Aorta (tissue), 5 donors: ENCODE results near the gene STXBP4. TPM values are rescaled to one million over a fixed set of nuclear protein-coding genes. Genes with fewer than 3 reads are reported as not detected.

ENCODE experiments used
- ATAC-seq: fragments of 200-7000 bp; cut with Tn5 transposase; one replicate; pipeline ENCODE4 v1.9.1; 2022; ENCODE audit warnings: moderate library complexity; ENCODE audit not compliant: low FRiP score
- DNase-seq, 2 donors: peaks; one replicate each; pipeline ENCODE4 v3.0.0-alpha.2; 2020
- H3K27ac ChIP-seq, 2 donors: one replicate each; pipeline ENCODE4 v1.5.1; 2013; ENCODE audit warnings: low read length in 2 of 2, mild to moderate bottlenecking in 2 of 2, moderate library complexity in 2 of 2, control low read depth in 1 of 2, inconsistent platforms in 1 of 2, low read depth in 1 of 2
- H3K27me3 ChIP-seq, 2 donors: one replicate each; pipeline ENCODE4 v1.6.1; 2013; ENCODE audit warnings: control low read depth in 1 of 2, low read length in 1 of 2, mild to moderate bottlenecking in 1 of 2, moderate library complexity in 1 of 2; ENCODE audit not compliant: insufficient read depth in 2 of 2, control insufficient read depth in 1 of 2
- H3K36me3 ChIP-seq, 2 donors: one replicate each; pipeline ENCODE4 v1.6.1; 2013; ENCODE audit warnings: control low read depth in 1 of 2, low read length in 1 of 2, mild to moderate bottlenecking in 1 of 2; ENCODE audit not compliant: insufficient read depth in 2 of 2, control insufficient read depth in 1 of 2
- H3K4me1 ChIP-seq, 2 donors: one replicate each; pipeline ENCODE4 v1.6.1; 2013; ENCODE audit warnings: low read length in 2 of 2, control low read depth in 1 of 2, mild to moderate bottlenecking in 1 of 2, moderate library complexity in 1 of 2; ENCODE audit not compliant: insufficient read depth in 2 of 2, control insufficient read depth in 1 of 2
- H3K4me3 ChIP-seq, 2 donors: one replicate each; pipeline ENCODE4 v1.5.1; 2013; ENCODE audit warnings: low read length in 2 of 2, control low read depth in 1 of 2, mild to moderate bottlenecking in 1 of 2
- H3K9me3 ChIP-seq: one replicate; pipeline ENCODE4 v1.6.1; 2013; ENCODE audit warnings: mild to moderate bottlenecking, low read length; ENCODE audit not compliant: control insufficient read depth
- WGBS, 2 donors: extraction: QIAGEN DNeasy Blood & Tissue Kit; methylation state at CpG; one replicate each; pipeline ENCODE4 v1.1.7; 2013; 5-methylcytosine and 5-hydroxymethylcytosine counted together
- intact Hi-C, 2 donors: fragments of 100-400 bp; cut with DNase I; formaldehyde crosslinking; loops; one replicate each; pipeline versions ENCODE4 v1.14.2 to v1.15.0; 2022
- polyA plus RNA-seq, 2 donors: library from polyadenylated mRNA; stranded (reverse); fragments of 200-250 nt; gene quantifications; one replicate each; pipeline ENCODE4 v1.2.3, GENCODE V29; 2013
- total RNA-seq, 2 donors: library from RNA; stranded (reverse); fragmentation: NEBNext Ultra II Directional; extraction: Animal tissue kit (Norgen Biotek cat#: 25700); gene quantifications; one replicate each; pipeline ENCODE4 v1.2.1, GENCODE V29; 2021
- donor health status: healthy with polysubstance abuse.
- donor health status: Bipolar disorder and iron deficiency.
- donor health status: DM: no; HTN: no; CAD: no.
- donor health status: DM: no; HTN: no; CAD: no.
- donor health status: DM: yes; HTN: yes; CAD: no.

STXBP4 gene
- total and polyA plus RNA-seq, 4 donors = 0.75 to 21.5 (median 12.2) TPM

GRCh38 chr17:55122114-55122513 is 153.5 kb downstream of the STXBP4 start:
- 87 to 88% methylated on average over 2 of the region's 2 CpGs for WGBS, 2 donors
- ATAC-seq = no peak

GRCh38 chr17:55124730-55125360 is 156.3 kb downstream of the STXBP4 start:
- Histone ChIP-seq H3K4me1 (no peaks in the 10 kb centered on the region), H3K4me3 (no peak overlapping the region), H3K27ac (no peak overlapping the region), H3K27me3 (no peaks in the 10 kb centered on the region), H3K36me3 (no peaks in the 10 kb centered on the region), H3K9me3 (no peaks in the 10 kb centered on the region)
- DNase-seq (no peak), ATAC-seq (no peak)
- 86 to 89% methylated on average over 3 of the region's 3 CpGs for WGBS, 2 donors
- intact Hi-C loops = no loop called here

More at GRCh38 chr17:55122114-55122513, 153.5 kb downstream of the STXBP4 start:
- intact Hi-C loops = no loop called here
- DNase-seq = no peak
- H3K27me3 ChIP-seq = no peaks in the 10 kb centered on the region
- H3K4me3 ChIP-seq = no peak overlapping the region
- H3K4me1 ChIP-seq = no peaks in the 10 kb centered on the region
- H3K9me3 ChIP-seq = no peaks in the 10 kb centered on the region
- no peak overlapping the region for H3K27ac ChIP-seq
- no peaks in the 10 kb centered on the region for H3K36me3 ChIP-seq

GRCh38 chr17:55133583-55133982 is 165.0 kb downstream of the STXBP4 start:
- no peaks in the 10 kb centered on the region for H3K4me1 ChIP-seq
- H3K27ac ChIP-seq = no peak overlapping the region
- no peaks in the 10 kb centered on the region for H3K27me3 ChIP-seq
- intact Hi-C loops = no loop called here
- H3K9me3 ChIP-seq = no peaks in the 10 kb centered on the region
- no peak for DNase-seq
- no peaks in the 10 kb centered on the region for H3K36me3 ChIP-seq
- ATAC-seq = no peak
- no peak overlapping the region for H3K4me3 ChIP-seq
- 50 to 69% methylated on average over 2 of the region's 2 CpGs for WGBS, 2 donors

- no peak for ATAC-seq
- Histone ChIP-seq H3K4me1 (no peaks in the 10 kb centered on the region), H3K27me3 (no peaks in the 10 kb centered on the region)
Measured at GRCh38 chr17:55134486-55135157, 166.1 kb downstream of the STXBP4 start.

GRCh38 chr17:55140809-55141208 is 172.2 kb downstream of the STXBP4 start:
- Histone ChIP-seq H3K36me3 (no peaks in the 10 kb centered on the region), H3K27me3 (no peaks in the 10 kb centered on the region), H3K4me1 (no peaks in the 10 kb centered on the region), H3K4me3 (no peak overlapping the region), H3K9me3 (no peaks in the 10 kb centered on the region), H3K27ac (no peak overlapping the region)
- DNase-seq (no peak), ATAC-seq (no peak)
- intact Hi-C loops = no loop called here

More at GRCh38 chr17:55134486-55135157, 166.1 kb downstream of the STXBP4 start:
- WGBS, 2 donors = 56 to 79% methylated on average over 1 of the region's 1 CpG
- no peak for DNase-seq
- no peaks in the 10 kb centered on the region for H3K9me3 ChIP-seq
- no peak overlapping the region for H3K27ac ChIP-seq
- no peak overlapping the region for H3K4me3 ChIP-seq
- no peaks in the 10 kb centered on the region for H3K36me3 ChIP-seq
- intact Hi-C loops = no loop called here

- Histone ChIP-seq H3K9me3 (no peaks in the 10 kb centered on the region), H3K36me3 (no peaks in the 10 kb centered on the region), H3K4me3 (no peak overlapping the region), H3K27me3 (no peaks in the 10 kb centered on the region), H3K27ac (no peak overlapping the region), H3K4me1 (no peaks in the 10 kb centered on the region)
- DNase-seq (no peak), ATAC-seq (no peak)
- intact Hi-C loops = no loop called here
Measured at GRCh38 chr17:55144518-55144917, 176.0 kb downstream of the STXBP4 start.

- no peaks in the 10 kb centered on the region for H3K4me1 ChIP-seq
- ATAC-seq = no peak
Measured at GRCh38 chr17:55149485-55149884, 180.9 kb downstream of the STXBP4 start.

GRCh38 chr17:55152236-55152635 is 183.7 kb downstream of the STXBP4 start:
- Histone ChIP-seq H3K4me3 (no peak overlapping the region), H3K9me3 (no peaks in the 10 kb centered on the region), H3K27ac (no peak overlapping the region), H3K4me1 (no peaks in the 10 kb centered on the region), H3K27me3 (no peaks in the 10 kb centered on the region), H3K36me3 (no peaks in the 10 kb centered on the region)
- ATAC-seq (no peak), DNase-seq (no peak)
- WGBS, 2 donors = 72 to 78% methylated on average over 4 of the region's 4 CpGs
- intact Hi-C loops = no loop called here

More at GRCh38 chr17:55149485-55149884, 180.9 kb downstream of the STXBP4 start:
- Histone ChIP-seq H3K36me3 (no peaks in the 10 kb centered on the region), H3K27ac (no peak overlapping the region), H3K4me3 (no peak overlapping the region), H3K9me3 (no peaks in the 10 kb centered on the region), H3K27me3 (no peaks in the 10 kb centered on the region)
- no peak for DNase-seq
- intact Hi-C loops = no loop called here

- H3K36me3 ChIP-seq = no peaks in the 10 kb centered on the region
- H3K27ac ChIP-seq = no peak overlapping the region
- DNase-seq (no peak), ATAC-seq (no peak)
- 96 to 97% methylated on average over 2 of the region's 2 CpGs for WGBS, 2 donors
- H3K4me3 ChIP-seq = no peak overlapping the region
- H3K4me1 ChIP-seq = no peaks in the 10 kb centered on the region
- intact Hi-C loops = no loop called here
- no peaks in the 10 kb centered on the region for H3K27me3 ChIP-seq
- no peaks in the 10 kb centered on the region for H3K9me3 ChIP-seq
Measured at GRCh38 chr17:55154101-55154500, 185.5 kb downstream of the STXBP4 start.
